CD4-positive, CD25-positive, alpha-beta regulatory T cell (primary cell): ENCODE data around the gene SLC13A3. TPM values are rescaled to one million over a fixed set of nuclear protein-coding genes. Genes with fewer than 3 reads are reported as not detected.

Experiments
- ATAC-seq, 2 donors: fragments of 150-1000 bp; cut with Tn5 transposase; one replicate each; pipeline ENCODE4 v1.10.0; 2021; ENCODE audit warnings: low read depth in 2 of 2, moderate number of reproducible peaks in 2 of 2, moderate library complexity in 1 of 2
- DNase-seq, 3 donors: peaks; one replicate each; pipeline versions ENCODE4 v3.0.0 to v3.0.0-alpha.2; 2012 to 2022; ENCODE audit warnings: mixed read lengths in 1 of 3
- H3K27ac ChIP-seq: one replicate; pipeline ENCODE4 v1.7.0; 2013; ENCODE audit warnings: mild to moderate bottlenecking, low read length; ENCODE audit not compliant: insufficient read depth, poor library complexity, severe bottlenecking
- H3K27me3 ChIP-seq: one replicate; pipeline ENCODE4 v1.7.0; 2013; ENCODE audit warnings: low read length; ENCODE audit not compliant: control insufficient read depth, insufficient read depth
- H3K36me3 ChIP-seq: one replicate; pipeline ENCODE4 v1.7.0; 2013; ENCODE audit warnings: mild to moderate bottlenecking, low read length, moderate library complexity; ENCODE audit not compliant: control insufficient read depth, insufficient read depth
- H3K4me1 ChIP-seq: 2 replicates; pipeline ENCODE4 v1.7.0; 2013; ENCODE audit warnings: mild to moderate bottlenecking, low read length; ENCODE audit not compliant: insufficient read depth, control insufficient read depth, poor library complexity, severe bottlenecking
- H3K4me3 ChIP-seq: one replicate; pipeline ENCODE4 v1.7.0; 2013; ENCODE audit warnings: low read depth, mild to moderate bottlenecking, low read length, moderate library complexity
- H3K9me3 ChIP-seq, 2 experiments: 1 replicate in 1 of 2; 2 replicates in 1 of 2; pipeline ENCODE4 v1.7.0; 2013; ENCODE audit warnings: low read length in 2 of 2, mild to moderate bottlenecking in 1 of 2, moderate library complexity in 1 of 2; ENCODE audit not compliant: control insufficient read depth in 2 of 2
- H3K27ac Mint-ChIP-seq, 3 donors: one replicate each; pipeline ENCODE4 v1.8.0; 2020 to 2022; ENCODE audit warnings: mild to moderate bottlenecking in 3 of 3, mixed read lengths in 3 of 3, moderate library complexity in 2 of 3
- H3K27me3 Mint-ChIP-seq: one replicate; pipeline ENCODE4 v1.8.0; 2022; ENCODE audit warnings: mild to moderate bottlenecking, mixed read lengths
- H3K36me3 Mint-ChIP-seq: one replicate; pipeline ENCODE4 v1.8.0; 2020; ENCODE audit warnings: mixed read lengths
- H3K4me1 Mint-ChIP-seq, 4 donors: one replicate each; pipeline ENCODE4 v1.8.0; 2020 to 2022; ENCODE audit warnings: mixed read lengths in 4 of 4, mild to moderate bottlenecking in 1 of 4
- H3K4me3 Mint-ChIP-seq, 4 donors: one replicate each; pipeline ENCODE4 v1.8.0; 2020 to 2022; ENCODE audit warnings: mild to moderate bottlenecking in 4 of 4, mixed read lengths in 4 of 4, moderate library complexity in 3 of 4
- H3K9me3 Mint-ChIP-seq, 7 donors: one replicate each; pipeline ENCODE4 v1.8.0; 2020 to 2022; ENCODE audit warnings: mixed read lengths in 7 of 7, mild to moderate bottlenecking in 3 of 7, moderate library complexity in 2 of 7
- polyA plus RNA-seq, 4 donors: library from polyadenylated mRNA; unstranded; fragments of 300-500 nt; fragmentation: Illumina TruSeq; gene quantifications; one replicate each; pipeline ENCODE4 v1.2.3, GENCODE V29; 2021
- total RNA-seq: library from RNA; stranded (reverse); gene quantifications from one replicate; pipeline ENCODE4 v1.2.3, GENCODE V29; 2022

The SLC13A3 gene
- total and polyA plus RNA-seq, 5 donors from 2014 or later, result 0.67 TPM; not detected in 4

DNA sequence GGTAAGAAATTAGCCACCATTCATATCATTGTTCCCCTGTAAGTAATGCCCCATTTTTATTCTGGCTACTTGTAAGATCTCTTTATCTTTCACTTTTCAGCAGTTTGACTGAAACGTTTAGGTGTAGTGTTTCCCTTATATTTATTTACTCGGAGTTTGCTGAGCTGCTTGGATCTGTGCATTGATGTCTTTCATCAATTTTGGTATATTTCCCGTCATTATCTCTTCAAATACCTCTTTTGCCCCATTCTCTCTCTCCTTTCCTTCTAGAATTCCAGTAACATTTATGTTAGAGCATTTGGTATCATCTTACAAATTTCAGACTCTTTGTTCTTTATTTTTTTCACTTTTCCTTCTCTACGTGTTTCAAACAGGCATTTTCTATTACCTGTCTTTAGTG lies 9.2 kb upstream of the SLC13A3 start:
- no peak overlapping the region for H3K27ac Mint-ChIP-seq
- peaks cover 3% of the 10 kb centered on the region for H3K36me3 Mint-ChIP-seq
- Histone ChIP-seq H3K4me3 (no peak overlapping the region), H3K4me1 (no peaks in the 10 kb centered on the region), H3K9me3 (peaks cover 0 to 3% of the 10 kb centered on the region in 2 experiments), H3K36me3 (no peaks in the 10 kb centered on the region), H3K27me3 (peaks cover 2% of the 10 kb centered on the region), H3K27ac (no peak overlapping the region)
- H3K9me3 Mint-ChIP-seq, result peaks cover 0 to 2% (median 0%) of the 10 kb centered on the region in 7 donors
- H3K4me1 Mint-ChIP-seq, result no peaks in the 10 kb centered on the region
- no peak for DNase-seq
- no peak for ATAC-seq
- peaks cover 9% of the 10 kb centered on the region for H3K27me3 Mint-ChIP-seq
- no peak overlapping the region for H3K4me3 Mint-ChIP-seq

DNA sequence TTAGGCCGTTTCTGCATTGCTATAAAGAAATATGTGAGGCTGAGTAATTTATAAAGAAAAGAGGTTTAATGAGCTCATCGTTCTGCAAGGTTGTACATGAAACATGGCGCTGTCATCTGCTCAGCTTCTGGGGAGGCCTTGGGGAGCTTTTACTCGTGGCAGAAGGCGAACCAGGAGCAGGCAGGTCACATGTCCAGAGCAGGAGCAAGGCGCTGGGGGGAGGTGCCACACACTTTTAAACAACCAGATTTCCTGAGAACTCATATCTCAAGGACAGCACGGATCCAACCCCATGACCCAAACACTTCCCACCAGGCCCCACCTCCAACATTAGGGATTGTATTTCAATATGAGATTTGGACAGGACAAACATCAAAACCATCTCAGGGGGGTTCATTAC lies 6.4 kb upstream of the SLC13A3 start:
- H3K27me3 ChIP-seq, result peaks cover 2% of the 10 kb centered on the region
- peaks cover 0 to 3% of the 10 kb centered on the region in 2 experiments for H3K9me3 ChIP-seq
- H3K36me3 ChIP-seq, result no peaks in the 10 kb centered on the region
- Mint-ChIP-seq H3K27me3 (peaks cover 25% of the 10 kb centered on the region), H3K27ac (no peak overlapping the region), H3K4me3 (no peak overlapping the region), H3K4me1 (peaks cover 0 to 1% (median 0%) of the 10 kb centered on the region in 4 donors), H3K36me3 (no peaks in the 10 kb centered on the region), H3K9me3 (peaks cover 0 to 3% (median 0%) of the 10 kb centered on the region in 7 donors)
- H3K27ac ChIP-seq, result no peak overlapping the region
- no peak overlapping the region for H3K4me3 ChIP-seq
- no peak for DNase-seq
- ATAC-seq, result no peak
- no peaks in the 10 kb centered on the region for H3K4me1 ChIP-seq

DNA sequence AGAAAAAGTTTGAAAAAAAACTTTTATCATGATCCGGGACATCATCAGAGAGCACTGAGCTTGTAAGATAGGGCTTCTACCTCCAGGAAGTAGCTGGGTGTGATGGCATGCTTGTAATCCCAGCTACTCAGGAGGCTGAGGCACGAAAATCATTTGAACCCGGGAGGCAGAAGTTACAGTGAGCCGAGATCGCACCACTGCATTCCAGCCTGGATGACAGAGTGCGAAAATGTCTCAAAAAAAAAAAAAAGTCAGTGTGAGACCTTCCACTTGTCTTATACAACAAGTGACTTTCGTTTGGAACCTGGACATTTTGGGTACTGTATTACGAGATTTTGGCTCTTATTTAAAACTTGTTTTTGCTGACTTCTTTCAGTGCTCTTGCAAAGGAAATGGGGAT lies 5.9 kb upstream of the SLC13A3 start:
- H3K27me3 Mint-ChIP-seq, result peaks cover 28% of the 10 kb centered on the region
- peaks cover 0 to 3% of the 10 kb centered on the region in 2 experiments for H3K9me3 ChIP-seq
- no peaks in the 10 kb centered on the region for H3K4me1 ChIP-seq
- H3K4me3 ChIP-seq, result no peak overlapping the region
- DNase-seq (no peak), ATAC-seq (no peak)
- no peaks in the 10 kb centered on the region for H3K27me3 ChIP-seq
- H3K4me3 Mint-ChIP-seq, result no peak overlapping the region
- H3K36me3 ChIP-seq, result no peaks in the 10 kb centered on the region
- H3K36me3 Mint-ChIP-seq, result no peaks in the 10 kb centered on the region
- no peak overlapping the region for H3K27ac ChIP-seq
- H3K9me3 Mint-ChIP-seq, result peaks cover 0 to 4% (median 0%) of the 10 kb centered on the region in 7 donors
- peaks cover 0 to 1% (median 0%) of the 10 kb centered on the region in 4 donors for H3K4me1 Mint-ChIP-seq
- no peak overlapping the region for H3K27ac Mint-ChIP-seq

DNA sequence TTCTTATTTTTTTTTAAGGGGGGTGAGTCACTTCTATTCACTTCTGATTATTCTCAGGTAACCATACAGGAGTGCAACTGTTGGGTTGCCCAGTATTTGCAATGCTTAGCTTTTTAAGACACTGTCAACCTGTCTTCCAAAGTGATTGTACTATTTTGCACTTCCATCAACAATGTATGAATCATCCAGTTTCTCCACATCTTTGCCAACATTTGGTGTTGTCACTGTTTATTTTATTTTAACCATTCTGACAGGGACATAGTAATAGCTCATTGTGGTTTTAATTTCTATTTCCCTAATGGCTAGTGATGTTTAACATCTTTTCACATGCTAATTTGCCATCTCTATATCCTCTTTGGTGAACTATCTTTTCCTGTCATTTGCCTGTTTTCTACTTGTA lies 1.4 kb upstream of the SLC13A3 start:
- ATAC-seq (no peak), DNase-seq (no peak)
- Histone ChIP-seq H3K27me3 (peaks cover 6% of the 10 kb centered on the region), H3K4me1 (no peaks in the 10 kb centered on the region), H3K36me3 (no peaks in the 10 kb centered on the region), H3K27ac (no peak overlapping the region), H3K9me3 (peaks cover 0 to 1% of the 10 kb centered on the region in 2 experiments), H3K4me3 (no peak overlapping the region)
- peaks cover 46% of the 10 kb centered on the region for H3K27me3 Mint-ChIP-seq
- H3K36me3 Mint-ChIP-seq, result no peaks in the 10 kb centered on the region
- H3K27ac Mint-ChIP-seq, result no peak overlapping the region
- peaks cover 0 to 4% (median 0%) of the 10 kb centered on the region in 7 donors for H3K9me3 Mint-ChIP-seq
- peaks cover 0 to 1% (median 0%) of the 10 kb centered on the region in 4 donors for H3K4me1 Mint-ChIP-seq
- H3K4me3 Mint-ChIP-seq, result no peak overlapping the region

DNA sequence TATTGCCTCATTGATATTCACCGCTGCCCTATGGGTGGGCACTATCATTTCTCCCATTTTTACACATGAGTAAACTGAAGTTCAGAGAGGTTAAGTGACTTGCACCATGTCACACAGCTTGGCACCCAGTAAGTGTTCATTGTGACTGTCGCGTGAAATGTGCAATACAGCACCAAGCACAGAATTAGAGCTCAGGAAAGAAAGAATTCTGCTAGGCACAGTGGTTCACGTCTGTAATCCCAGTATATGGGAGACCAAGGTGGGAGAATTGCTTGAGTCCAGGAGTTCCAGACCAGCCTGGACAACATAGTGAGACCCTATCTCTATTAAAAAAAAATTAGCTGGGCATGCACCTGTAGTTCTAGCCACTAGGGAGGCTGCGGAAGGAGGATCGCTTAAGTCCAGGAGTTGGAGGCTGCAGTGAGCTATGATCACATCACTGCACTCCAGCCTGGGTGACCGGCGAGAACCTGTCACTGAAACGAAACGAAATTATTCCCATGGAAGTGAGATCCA lies 626 bp downstream of the SLC13A3 start:
- ATAC-seq (no peak), DNase-seq (no peak)
- Mint-ChIP-seq H3K36me3 (no peaks in the 10 kb centered on the region), H3K27ac (no peak overlapping the region), H3K27me3 (peaks cover 46% of the 10 kb centered on the region), H3K4me3 (peak overlapping the region in 1 of 4 donors; percentile 55), H3K9me3 (peaks cover 0 to 4% (median 0%) of the 10 kb centered on the region in 7 donors), H3K4me1 (peaks cover 0 to 1% (median 0%) of the 10 kb centered on the region in 4 donors)
- Histone ChIP-seq H3K9me3 (peaks cover 0 to 1% of the 10 kb centered on the region in 2 experiments), H3K27ac (no peak overlapping the region), H3K36me3 (no peaks in the 10 kb centered on the region), H3K4me1 (no peaks in the 10 kb centered on the region), H3K4me3 (no peak overlapping the region), H3K27me3 (peaks cover 6% of the 10 kb centered on the region)

DNA sequence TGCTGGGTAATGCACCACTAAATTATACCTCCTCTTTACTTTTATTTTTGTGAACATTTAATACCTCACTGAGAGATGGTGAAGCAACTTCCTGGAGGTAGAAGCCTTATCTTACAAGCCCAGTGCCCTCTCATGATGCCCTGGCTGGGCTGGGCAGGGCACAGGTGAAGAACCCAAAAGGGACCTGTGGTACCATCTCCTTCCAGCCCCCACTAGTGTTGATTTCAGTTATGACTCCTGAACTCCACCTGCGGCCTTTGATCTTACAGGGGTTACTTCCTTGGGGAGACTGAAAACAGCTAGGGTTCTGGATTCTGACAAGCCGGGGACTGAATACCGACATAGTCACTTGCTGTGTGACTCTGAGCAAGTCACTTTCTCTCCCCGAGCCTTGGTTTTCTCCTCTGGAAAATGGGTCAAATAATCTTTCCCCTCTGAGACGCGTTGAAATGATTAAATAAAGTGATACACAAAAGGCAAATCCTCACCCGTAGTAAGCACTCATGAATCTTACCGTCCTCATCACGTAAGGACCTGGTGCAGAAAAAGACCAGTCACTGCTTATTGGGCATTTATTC lies 1.2 kb downstream of the SLC13A3 start:
- Histone ChIP-seq H3K27me3 (peaks cover 6% of the 10 kb centered on the region), H3K9me3 (peaks cover 0 to 1% of the 10 kb centered on the region in 2 experiments), H3K4me1 (no peaks in the 10 kb centered on the region), H3K27ac (no peak overlapping the region), H3K4me3 (no peak overlapping the region), H3K36me3 (no peaks in the 10 kb centered on the region)
- Mint-ChIP-seq H3K27ac (no peak overlapping the region), H3K4me1 (peaks cover 0 to 1% (median 0%) of the 10 kb centered on the region in 4 donors), H3K36me3 (no peaks in the 10 kb centered on the region), H3K27me3 (peaks cover 46% of the 10 kb centered on the region), H3K9me3 (peaks cover 0 to 4% (median 0%) of the 10 kb centered on the region in 7 donors), H3K4me3 (no peak overlapping the region)
- DNase-seq (no peak), ATAC-seq (no peak)

DNA sequence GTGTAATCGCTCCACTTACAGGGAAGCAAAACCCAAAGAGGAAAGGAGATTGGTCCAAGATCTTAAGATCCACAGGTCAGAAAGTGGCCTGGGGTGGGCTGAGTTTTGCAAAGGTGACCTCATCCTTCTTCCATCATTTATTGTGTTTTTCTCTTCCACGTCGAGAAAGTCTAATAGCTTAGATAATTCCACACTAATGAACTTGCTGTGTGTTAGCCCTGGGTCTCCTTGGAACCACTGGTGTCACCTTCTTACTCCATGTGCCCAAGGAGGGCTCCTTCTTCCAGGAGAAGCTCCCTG lies 1.7 kb downstream of the SLC13A3 start:
- no peaks in the 10 kb centered on the region for H3K4me1 ChIP-seq
- Mint-ChIP-seq H3K9me3 (peaks cover 0 to 4% (median 0%) of the 10 kb centered on the region in 7 donors), H3K27ac (no peak overlapping the region), H3K36me3 (no peaks in the 10 kb centered on the region), H3K4me1 (peaks cover 0 to 1% (median 0%) of the 10 kb centered on the region in 4 donors), H3K27me3 (peaks cover 42% of the 10 kb centered on the region), H3K4me3 (no peak overlapping the region)
- H3K36me3 ChIP-seq, result no peaks in the 10 kb centered on the region
- H3K27me3 ChIP-seq, result peaks cover 6% of the 10 kb centered on the region
- H3K4me3 ChIP-seq, result no peak overlapping the region
- DNase-seq (no peak), ATAC-seq (no peak)
- H3K27ac ChIP-seq, result no peak overlapping the region
- H3K9me3 ChIP-seq, result peaks cover 0 to 1% of the 10 kb centered on the region in 2 experiments
